Thyroid gland (tissue), 4 donors: ENCODE measurements around the gene LCP1. TPM values are rescaled to one million over a fixed set of nuclear protein-coding genes. Genes with fewer than 3 reads are reported as not detected.

Source experiments
- DNase-seq, 2 donors: peaks; one replicate each; pipeline ENCODE4 v3.0.0-alpha.2; 2019
- H3K27ac ChIP-seq, 3 donors: fragments of 200-600 bp; sonication (generic); 1 replicate in 2 of 3; 2 replicates in 1 of 3; pipeline ENCODE4 v1.5.1; 2016 to 2019; ENCODE audit warnings: mild to moderate bottlenecking in 1 of 3, moderate library complexity in 1 of 3
- H3K27me3 ChIP-seq: fragments of 200-600 bp; sonication (generic); one replicate; pipeline ENCODE4 v1.5.1; 2019
- H3K36me3 ChIP-seq, 2 donors: fragments of 200-600 bp; sonication (generic); one replicate each; pipeline ENCODE4 v1.5.1; 2016 to 2019
- H3K4me1 ChIP-seq, 2 donors: fragments of 200-600 bp; sonication (generic); one replicate each; pipeline ENCODE4 v1.5.1; 2017 to 2019
- H3K4me3 ChIP-seq, 3 donors: fragments of 200-600 bp; sonication (generic); replicated peaks in 1 of 3; 1 replicate in 2 of 3; 2 replicates in 1 of 3; pipeline ENCODE4 v1.5.1; 2016; ENCODE audit warnings: mild to moderate bottlenecking in 1 of 3
- H3K9me3 ChIP-seq: fragments of 200-600 bp; sonication (generic); one replicate; pipeline ENCODE4 v1.5.1; 2017
- POLR2A ChIP-seq, 2 donors: fragments of 450-650 bp; IDR thresholded peaks; one replicate each; pipeline ENCODE4 v1.6.1; 2017; ENCODE audit warnings: antibody characterized with exemption in 2 of 2, mild to moderate bottlenecking in 2 of 2, moderate library complexity in 1 of 2
- WGBS, 2 donors: methylation state at CpG; one replicate each; pipeline ENCODE4 v1.1.5; 2017; 5-methylcytosine and 5-hydroxymethylcytosine counted together
- intact Hi-C: fragments of 100-400 bp; cut with DNase I; formaldehyde crosslinking; loops from one replicate; pipeline ENCODE4 v1.15.1; 2023
- small RNA-seq: library from RNA; depleted of rRNA; stranded (forward); fragments of <200 nt; gene quantifications from one replicate; pipeline ENCODE3, GENCODE V24; 2016
- total RNA-seq, 4 donors: library from RNA; depleted of rRNA; stranded (reverse); fragments of >200 nt; gene quantifications; one replicate each; pipeline ENCODE4 v1.2.3, GENCODE V29; 2016
- TF ChIP-seq, protein P1 (sequence below), 6 experiments: fragments of 200-600 bp in 3 of 6; fragments of 450-650 bp in 3 of 6; sonication (generic) in 3 of 6; IDR thresholded peaks; one replicate each; pipeline ENCODE4 v1.5.1; 2016 to 2019; ENCODE audit warnings: antibody characterized with exemption in 6 of 6, mild to moderate bottlenecking in 2 of 6, inconsistent platforms in 1 of 6, moderate library complexity in 1 of 6

Gene LCP1
- total RNA-seq, 4 donors from 2014 or later, result 8.7 to 27.3 (median 11.9) TPM

DNA sequence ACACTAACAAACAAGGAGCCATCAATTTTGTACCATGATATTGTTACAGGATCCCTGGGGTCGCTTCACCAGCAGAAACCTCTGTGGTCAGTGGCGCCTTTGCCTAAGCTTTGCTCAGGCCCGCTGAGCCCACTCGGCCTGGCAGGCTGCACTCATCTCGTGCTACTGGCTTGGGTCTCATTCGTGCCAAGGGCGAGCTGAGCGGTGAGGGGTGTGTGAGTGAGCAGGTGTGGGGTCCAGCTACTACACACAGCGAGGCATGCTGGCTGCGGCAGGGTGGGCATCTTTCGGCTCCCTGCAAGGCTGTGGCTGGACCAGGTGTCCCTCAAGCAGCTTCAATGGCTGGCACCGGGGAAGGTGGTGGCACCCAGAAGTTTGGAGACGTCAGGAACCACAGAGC is 96.2 kb downstream of the LCP1 start:
- no peak for DNase-seq
- Histone ChIP-seq H3K4me1 (no peaks in the 10 kb centered on the region), H3K9me3 (no peaks in the 10 kb centered on the region), H3K27me3 (no peaks in the 10 kb centered on the region), H3K36me3 (no peaks in the 10 kb centered on the region), H3K4me3 (no peak overlapping the region), H3K27ac (no peak overlapping the region)
- 95 to 96% methylated on average over 13 of the region's 13 CpGs for WGBS, 2 donors
- no peak for TF ChIP-seq POLR2A (IDR thresholded peaks at IDR 0.05)
- TF ChIP-seq, protein P1, sequence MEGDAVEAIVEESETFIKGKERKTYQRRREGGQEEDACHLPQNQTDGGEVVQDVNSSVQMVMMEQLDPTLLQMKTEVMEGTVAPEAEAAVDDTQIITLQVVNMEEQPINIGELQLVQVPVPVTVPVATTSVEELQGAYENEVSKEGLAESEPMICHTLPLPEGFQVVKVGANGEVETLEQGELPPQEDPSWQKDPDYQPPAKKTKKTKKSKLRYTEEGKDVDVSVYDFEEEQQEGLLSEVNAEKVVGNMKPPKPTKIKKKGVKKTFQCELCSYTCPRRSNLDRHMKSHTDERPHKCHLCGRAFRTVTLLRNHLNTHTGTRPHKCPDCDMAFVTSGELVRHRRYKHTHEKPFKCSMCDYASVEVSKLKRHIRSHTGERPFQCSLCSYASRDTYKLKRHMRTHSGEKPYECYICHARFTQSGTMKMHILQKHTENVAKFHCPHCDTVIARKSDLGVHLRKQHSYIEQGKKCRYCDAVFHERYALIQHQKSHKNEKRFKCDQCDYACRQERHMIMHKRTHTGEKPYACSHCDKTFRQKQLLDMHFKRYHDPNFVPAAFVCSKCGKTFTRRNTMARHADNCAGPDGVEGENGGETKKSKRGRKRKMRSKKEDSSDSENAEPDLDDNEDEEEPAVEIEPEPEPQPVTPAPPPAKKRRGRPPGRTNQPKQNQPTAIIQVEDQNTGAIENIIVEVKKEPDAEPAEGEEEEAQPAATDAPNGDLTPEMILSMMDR (IDR thresholded peaks at IDR 0.05), result no peak
- intact Hi-C loops, result no loop called here

DNA sequence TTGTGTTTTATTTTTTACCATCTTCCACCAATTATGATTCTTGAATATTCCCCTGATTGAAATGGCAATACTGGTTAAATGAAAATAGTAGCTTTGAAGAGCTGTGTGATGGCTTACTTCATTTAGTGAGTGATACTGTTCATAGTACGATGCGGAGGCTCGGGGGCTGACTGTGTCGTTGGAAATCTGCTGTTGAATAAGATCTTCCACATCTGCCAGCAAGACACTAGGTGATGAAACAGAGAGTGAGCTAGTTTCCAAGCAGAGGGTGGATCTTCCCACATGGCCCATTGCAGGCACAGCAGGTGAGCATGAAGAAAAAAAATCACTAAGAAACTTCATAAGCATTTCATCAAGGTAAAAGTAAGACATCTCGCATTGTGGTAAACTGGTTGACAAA is 99.7 kb downstream of the LCP1 start:
- no peak overlapping the region for H3K4me3 ChIP-seq
- TF ChIP-seq, protein P1 (IDR thresholded peaks at IDR 0.05), result no peak
- no peak for TF ChIP-seq POLR2A (IDR thresholded peaks at IDR 0.05)
- intact Hi-C loops, result no loop called here
- no peaks in the 10 kb centered on the region for H3K36me3 ChIP-seq
- no peak for DNase-seq
- no peaks in the 10 kb centered on the region for H3K4me1 ChIP-seq
- no peaks in the 10 kb centered on the region for H3K27me3 ChIP-seq
- WGBS, 2 donors, result 91 to 94% methylated on average over 5 of the region's 5 CpGs
- H3K27ac ChIP-seq, result no peak overlapping the region
- H3K9me3 ChIP-seq, result no peaks in the 10 kb centered on the region

DNA sequence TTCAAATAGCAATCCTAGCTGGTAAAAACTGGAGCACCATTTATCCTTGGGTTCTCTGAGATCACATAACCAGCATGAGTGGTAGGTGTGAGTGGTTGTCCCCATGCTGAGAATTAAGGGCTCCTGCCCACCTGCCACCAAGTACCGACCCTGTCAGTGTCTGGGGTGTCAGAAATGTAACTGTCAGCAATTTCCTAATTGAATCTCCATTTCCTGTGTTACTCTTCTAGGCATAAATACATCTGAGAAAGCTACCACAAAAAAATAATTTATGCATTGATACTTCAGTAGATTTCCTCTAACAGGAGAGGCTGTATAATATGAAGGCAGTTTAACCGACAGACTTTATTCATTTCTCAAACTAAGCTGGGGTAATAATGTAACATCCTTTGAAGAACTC is 102.2 kb downstream of the LCP1 start:
- Histone ChIP-seq H3K36me3 (no peaks in the 10 kb centered on the region), H3K27me3 (no peaks in the 10 kb centered on the region), H3K9me3 (no peaks in the 10 kb centered on the region), H3K4me1 (no peaks in the 10 kb centered on the region), H3K27ac (no peak overlapping the region), H3K4me3 (no peak overlapping the region)
- no peak for TF ChIP-seq POLR2A (IDR thresholded peaks at IDR 0.05)
- TF ChIP-seq, protein P1 (IDR thresholded peaks at IDR 0.05), result no peak
- intact Hi-C loops, result no loop called here
- no peak for DNase-seq
- WGBS, 2 donors, result 75 to 80% methylated on average over 2 of the region's 2 CpGs

DNA sequence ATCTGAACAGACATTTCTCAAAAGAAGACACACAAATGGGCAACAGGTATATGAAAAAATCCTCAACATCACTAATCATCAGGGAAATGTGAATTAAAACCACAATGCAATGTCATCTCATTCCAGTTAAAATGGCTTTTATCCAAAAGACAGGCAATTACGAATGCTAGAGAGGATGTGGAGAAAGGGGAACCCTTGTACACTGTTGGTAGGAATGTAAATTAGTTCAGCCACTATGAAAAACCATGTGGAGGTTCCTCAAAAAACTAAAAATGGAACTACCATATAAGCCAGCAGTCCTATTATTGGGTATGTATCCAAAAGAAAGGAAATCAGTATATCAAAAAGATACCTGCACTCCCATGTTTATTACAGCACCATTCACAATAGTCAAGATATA is 104.7 kb downstream of the LCP1 start:
- TF ChIP-seq, protein P1 (IDR thresholded peaks at IDR 0.05), result no peak
- TF ChIP-seq POLR2A (IDR thresholded peaks at IDR 0.05), result no peak
- no peak for DNase-seq
- Histone ChIP-seq H3K4me1 (no peaks in the 10 kb centered on the region), H3K36me3 (no peaks in the 10 kb centered on the region), H3K27me3 (no peaks in the 10 kb centered on the region), H3K9me3 (no peaks in the 10 kb centered on the region), H3K4me3 (no peak overlapping the region), H3K27ac (no peak overlapping the region)
- 71 to 76% methylated on average over 1 of the region's 1 CpG for WGBS, 2 donors
- intact Hi-C loops, result no loop called here

DNA sequence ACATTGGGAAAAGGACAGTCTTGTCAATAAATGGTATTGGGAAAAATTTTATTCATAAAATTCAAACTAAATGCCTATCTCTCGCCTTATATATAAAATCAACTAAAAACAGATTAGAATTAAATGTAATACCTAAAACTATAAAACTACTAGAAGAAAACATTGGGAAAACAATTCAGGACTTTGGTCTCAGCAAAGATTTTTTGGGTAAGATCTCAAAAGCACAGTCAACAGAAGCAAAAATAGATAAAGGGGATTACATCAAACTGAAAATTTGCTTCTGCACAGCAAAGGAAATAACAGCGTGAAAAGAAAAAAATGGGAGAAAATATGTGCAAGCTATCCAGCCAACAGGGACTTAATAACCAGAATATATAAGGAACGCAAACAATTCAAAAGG is 105.2 kb downstream of the LCP1 start:
- H3K9me3 ChIP-seq, result no peaks in the 10 kb centered on the region
- H3K27me3 ChIP-seq, result no peaks in the 10 kb centered on the region
- no peak overlapping the region for H3K4me3 ChIP-seq
- intact Hi-C loops, result no loop called here
- H3K36me3 ChIP-seq, result no peaks in the 10 kb centered on the region
- DNase-seq, result no peak
- H3K4me1 ChIP-seq, result no peaks in the 10 kb centered on the region
- 76 to 82% methylated on average over 3 of the region's 3 CpGs for WGBS, 2 donors
- TF ChIP-seq POLR2A (IDR thresholded peaks at IDR 0.05), result no peak
- TF ChIP-seq, protein P1 (IDR thresholded peaks at IDR 0.05), result no peak
- H3K27ac ChIP-seq, result no peak overlapping the region

Small RNAs within 50 kb of the gene (small RNA-seq; reads per million reads assigned to genes)
- gene RN7SL288P, result not detected

Other genes starting within 250 kb of the LCP1 start
- 10 to 100 TPM; 26.9 to 41.4 (median 36.0) TPM for gene ZC3H13, start 129.4 kb downstream of the LCP1 start, total RNA-seq
- under 1 TPM in 2 of 4 donors, not detected in 2; 0.67 to 0.83 TPM for gene CPB2, start 77.1 kb downstream of the LCP1 start, total RNA-seq
- under 1 TPM in 2 of 4 donors, not detected in 2; 0.11 to 0.13 TPM for gene LRRC63, start 29.8 kb upstream of the LCP1 start, total RNA-seq
- 1 to 10 TPM; 1.7 to 4.2 (median 2.8) TPM for gene RUBCNL, start 205.1 kb upstream of the LCP1 start, total RNA-seq